ENCODE data around the gene DHRS1.
A peak's percentile ranks its signal among the peaks of the same experiment; 100 is the strongest.

DHRS1 gene

DNA sequence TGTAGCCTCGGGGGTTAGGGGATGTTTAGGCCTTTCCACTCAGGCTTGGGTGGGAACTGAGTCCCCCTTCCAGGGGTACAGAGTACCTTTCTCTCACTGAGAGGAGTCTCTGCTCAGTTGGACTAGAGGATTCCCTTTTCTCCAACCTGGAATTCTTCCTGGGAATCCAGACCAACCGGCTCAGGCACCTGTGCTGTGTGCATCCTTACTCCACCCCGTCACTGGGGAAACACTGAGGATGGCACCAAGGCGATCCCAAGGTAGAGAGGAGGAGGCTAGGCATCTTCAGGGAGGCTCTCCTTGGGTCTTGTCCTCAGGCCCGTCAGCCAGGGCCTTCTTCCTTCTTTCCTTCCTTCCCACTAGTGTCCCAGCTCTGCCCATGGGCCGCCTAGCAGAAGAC is 35.7 kb downstream of the DHRS1 start:
- Histone ChIP-seq H3K9ac (ENCODE audit: low read depth, low read length) (no peak overlapping the region), H3K4me1 (ENCODE audit: control insufficient read depth, insufficient read depth, low read length) (no peaks in the 10 kb centered on the region), H3K36me3 (ENCODE audit: control insufficient read depth, insufficient read depth, low read length) (peaks cover 18% of the 10 kb centered on the region), H3K27me3 (ENCODE audit: control insufficient read depth, insufficient read depth, low read length) (no peaks in the 10 kb centered on the region), H3K9me3 (ENCODE audit: control insufficient read depth, insufficient read depth, low read length) (no peaks in the 10 kb centered on the region), H3K4me3 (ENCODE audit: low read depth, low read length) (no peak overlapping the region)

DNA sequence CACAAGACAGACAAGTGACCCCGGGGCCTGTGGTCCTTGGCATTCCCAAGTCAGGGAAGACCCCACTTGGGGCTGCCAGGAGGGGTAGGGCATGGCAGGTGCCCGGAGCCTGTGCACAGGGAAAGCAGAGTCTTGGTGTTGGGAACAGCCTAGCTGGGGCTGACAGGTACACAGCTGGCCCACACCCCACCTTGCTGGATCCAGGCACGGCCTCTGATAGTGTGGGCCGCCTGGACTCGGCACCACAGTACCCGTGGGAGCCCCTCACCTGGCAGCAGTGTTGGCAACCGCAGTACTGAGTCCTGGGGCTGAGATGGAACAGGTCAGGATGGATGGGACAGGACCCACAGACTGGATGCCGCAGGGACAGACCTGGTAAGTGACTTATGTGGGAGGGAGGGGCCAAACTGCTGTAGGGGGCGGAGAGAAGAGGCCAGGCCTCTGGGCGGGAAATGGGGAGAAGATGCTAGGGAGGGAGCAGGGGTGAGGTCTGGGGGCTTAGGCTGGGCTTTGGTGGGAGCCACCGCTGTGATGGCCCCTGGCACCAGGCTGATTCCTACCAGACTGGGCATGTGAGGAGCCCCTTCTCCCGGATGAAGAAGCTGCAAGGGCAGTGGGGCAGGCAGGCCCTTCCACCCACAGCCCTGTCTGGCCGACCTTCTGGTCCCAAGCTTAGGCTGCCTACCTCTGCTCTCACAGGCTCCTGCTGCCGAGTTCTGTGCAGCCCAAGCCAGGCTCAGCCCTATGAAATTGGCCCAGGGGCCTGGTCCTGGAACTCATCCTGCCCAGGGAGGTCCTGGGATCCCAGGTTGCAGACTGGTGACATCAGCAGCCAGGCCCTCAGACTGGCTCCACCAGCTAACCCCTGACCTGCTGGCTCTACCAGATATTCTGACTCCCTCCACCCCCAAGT is 36.5 kb downstream of the DHRS1 start, which contains the start of gene TGM1:
TGM1 (minus strand) TSS at position 357 of the 913 bp plus-strand sequence. CDS start 825 bp downstream, outside the sequence.
- Histone ChIP-seq H3K4me1 (ENCODE audit: control insufficient read depth, insufficient read depth, low read length) (no peaks in the 10 kb centered on the region), H3K27me3 (ENCODE audit: control insufficient read depth, insufficient read depth, low read length) (no peaks in the 10 kb centered on the region), H3K36me3 (ENCODE audit: control insufficient read depth, insufficient read depth, low read length) (peaks cover 14% of the 10 kb centered on the region), H3K9me3 (ENCODE audit: control insufficient read depth, insufficient read depth, low read length) (no peaks in the 10 kb centered on the region), H3K9ac (ENCODE audit: low read depth, low read length) (no peak within 1 kb of the TSS), H3K4me3 (ENCODE audit: low read depth, low read length) (no peak within 1 kb of the TSS)

DNA sequence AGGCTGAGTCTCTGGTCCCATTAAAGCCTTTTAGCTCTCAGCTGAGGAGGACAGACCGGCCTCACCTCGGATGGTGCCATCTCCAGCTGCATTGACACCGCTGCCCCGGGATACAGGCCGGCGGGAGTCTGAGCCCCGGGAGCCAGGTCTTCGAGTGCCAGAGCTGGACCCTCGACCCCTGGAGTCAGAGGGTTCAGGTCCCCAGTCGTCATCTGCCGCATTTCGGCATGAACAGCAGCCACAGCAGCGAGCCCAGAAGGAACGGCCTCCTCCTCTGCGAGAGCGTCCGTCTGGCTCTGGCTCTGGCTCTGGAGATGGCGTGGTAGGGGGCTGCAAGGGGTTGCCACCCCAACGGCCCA is 37.6 kb downstream of the DHRS1 start:
- Histone ChIP-seq H3K4me1 (ENCODE audit: control insufficient read depth, insufficient read depth, low read length) (no peaks in the 10 kb centered on the region), H3K27me3 (ENCODE audit: control insufficient read depth, insufficient read depth, low read length) (no peaks in the 10 kb centered on the region), H3K4me3 (ENCODE audit: low read depth, low read length) (no peak overlapping the region), H3K36me3 (ENCODE audit: control insufficient read depth, insufficient read depth, low read length) (peaks cover 14% of the 10 kb centered on the region), H3K9me3 (ENCODE audit: control insufficient read depth, insufficient read depth, low read length) (no peaks in the 10 kb centered on the region), H3K9ac (ENCODE audit: low read depth, low read length) (no peak overlapping the region)

DNA sequence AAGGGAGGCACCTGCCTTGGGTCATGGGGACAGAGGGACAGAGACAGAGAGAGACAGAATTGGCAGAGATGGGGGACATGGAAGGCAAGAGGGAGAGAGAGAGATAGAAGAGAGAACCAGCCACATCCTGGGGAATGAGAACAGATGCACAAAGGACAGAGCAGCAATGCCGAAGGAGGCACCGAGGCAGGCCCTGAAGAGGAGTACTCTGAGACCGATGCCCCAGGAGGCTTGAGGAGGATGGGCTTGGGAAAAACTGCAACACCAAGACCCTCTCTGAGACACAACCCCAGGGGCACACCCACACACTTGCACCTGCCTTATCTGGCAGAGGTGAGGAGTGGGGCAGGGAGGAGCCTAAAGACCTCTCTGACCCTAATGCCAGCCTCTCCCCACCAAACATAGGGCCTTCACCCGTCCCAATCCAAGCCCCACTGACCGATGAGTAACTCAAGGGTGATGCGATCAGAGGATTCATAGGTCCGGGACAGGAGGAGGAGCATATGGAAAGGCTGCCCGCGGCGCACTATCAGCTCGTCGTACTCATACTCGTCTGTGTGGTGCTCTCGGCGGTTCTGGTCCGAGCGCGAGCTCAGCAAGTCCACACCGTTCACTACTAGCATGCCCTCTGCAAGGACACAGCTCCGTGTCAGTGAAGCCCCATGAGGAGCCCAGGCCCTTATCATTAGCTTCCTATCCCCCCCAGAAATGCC is 38.2 kb downstream of the DHRS1 start:
- Histone ChIP-seq H3K9ac (ENCODE audit: low read depth, low read length) (no peak overlapping the region), H3K27me3 (ENCODE audit: control insufficient read depth, insufficient read depth, low read length) (no peaks in the 10 kb centered on the region), H3K4me1 (ENCODE audit: control insufficient read depth, insufficient read depth, low read length) (no peaks in the 10 kb centered on the region), H3K9me3 (ENCODE audit: control insufficient read depth, insufficient read depth, low read length) (no peaks in the 10 kb centered on the region), H3K36me3 (ENCODE audit: control insufficient read depth, insufficient read depth, low read length) (peaks cover 8% of the 10 kb centered on the region), H3K4me3 (ENCODE audit: low read depth, low read length) (no peak overlapping the region)

DNA sequence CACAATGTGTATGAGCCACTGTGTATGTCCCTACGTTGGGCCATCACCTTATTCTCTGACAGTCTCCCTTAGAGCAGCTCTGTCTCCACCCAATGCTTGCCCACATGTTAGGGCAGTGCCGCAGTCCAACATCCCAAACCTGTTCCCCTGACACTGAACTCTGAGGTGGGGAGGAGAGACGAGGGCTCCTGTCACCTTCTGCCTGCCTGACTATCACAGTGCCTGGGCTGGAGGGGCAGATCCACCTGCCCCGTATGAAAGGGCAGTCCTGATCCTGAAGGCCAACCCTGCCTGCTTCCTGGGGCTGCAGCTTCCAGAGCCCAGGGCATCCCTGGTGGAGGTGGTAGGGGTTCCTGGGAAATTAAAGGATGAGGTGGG is 38.8 kb downstream of the DHRS1 start:
- Histone ChIP-seq H3K4me3 (ENCODE audit: low read depth, low read length) (no peak overlapping the region), H3K9ac (ENCODE audit: low read depth, low read length) (no peak overlapping the region), H3K27me3 (ENCODE audit: control insufficient read depth, insufficient read depth, low read length) (no peaks in the 10 kb centered on the region), H3K36me3 (ENCODE audit: control insufficient read depth, insufficient read depth, low read length) (peaks cover 5% of the 10 kb centered on the region), H3K4me1 (ENCODE audit: control insufficient read depth, insufficient read depth, low read length) (no peaks in the 10 kb centered on the region), H3K9me3 (ENCODE audit: control insufficient read depth, insufficient read depth, low read length) (no peaks in the 10 kb centered on the region)

DNA sequence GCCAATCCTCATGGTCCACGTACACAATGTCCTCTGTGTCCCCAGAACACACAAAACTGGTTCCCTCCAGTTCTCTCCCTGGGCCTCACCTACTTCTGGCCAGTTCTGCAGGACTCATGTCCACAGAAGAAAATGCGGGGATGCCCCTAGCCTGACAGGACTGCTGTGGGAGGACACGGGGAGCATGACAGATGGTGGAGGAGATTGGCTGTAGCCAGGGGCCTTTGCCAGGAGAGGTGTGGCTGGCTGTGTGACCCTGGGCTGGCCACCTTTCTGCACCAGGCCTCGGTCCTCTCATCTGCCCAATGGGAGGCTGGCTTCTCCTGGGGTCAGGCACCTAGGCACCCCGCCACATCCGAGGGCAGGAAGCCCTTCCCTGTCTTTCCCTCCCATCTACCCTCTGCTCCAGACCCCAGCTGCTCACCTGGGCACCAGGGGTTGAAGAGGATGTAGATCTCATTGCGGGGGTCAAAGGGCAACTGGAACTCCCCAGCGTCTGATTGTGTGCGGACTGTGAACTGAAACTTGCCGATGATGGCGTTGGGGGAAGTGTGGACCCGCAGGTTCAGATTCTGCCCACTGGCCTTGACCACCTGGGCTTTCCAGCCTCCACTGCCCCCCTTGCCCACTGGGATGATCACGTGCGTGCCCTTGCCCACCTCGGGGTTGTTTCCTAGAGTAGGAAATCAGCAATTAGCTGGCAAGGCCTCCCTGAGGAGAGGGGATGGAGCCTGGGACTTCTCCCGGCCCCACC is 39.4 kb downstream of the DHRS1 start:
- no peaks in the 10 kb centered on the region for H3K27me3 ChIP-seq (ENCODE audit: control insufficient read depth, insufficient read depth, low read length)
- H3K4me3 ChIP-seq (ENCODE audit: low read depth, low read length), result no peak overlapping the region
- no peaks in the 10 kb centered on the region for H3K4me1 ChIP-seq (ENCODE audit: control insufficient read depth, insufficient read depth, low read length)
- no peaks in the 10 kb centered on the region for H3K9me3 ChIP-seq (ENCODE audit: control insufficient read depth, insufficient read depth, low read length)
- H3K9ac ChIP-seq (ENCODE audit: low read depth, low read length), result no peak overlapping the region
- peaks cover 5% of the 10 kb centered on the region for H3K36me3 ChIP-seq (ENCODE audit: control insufficient read depth, insufficient read depth, low read length)

DNA sequence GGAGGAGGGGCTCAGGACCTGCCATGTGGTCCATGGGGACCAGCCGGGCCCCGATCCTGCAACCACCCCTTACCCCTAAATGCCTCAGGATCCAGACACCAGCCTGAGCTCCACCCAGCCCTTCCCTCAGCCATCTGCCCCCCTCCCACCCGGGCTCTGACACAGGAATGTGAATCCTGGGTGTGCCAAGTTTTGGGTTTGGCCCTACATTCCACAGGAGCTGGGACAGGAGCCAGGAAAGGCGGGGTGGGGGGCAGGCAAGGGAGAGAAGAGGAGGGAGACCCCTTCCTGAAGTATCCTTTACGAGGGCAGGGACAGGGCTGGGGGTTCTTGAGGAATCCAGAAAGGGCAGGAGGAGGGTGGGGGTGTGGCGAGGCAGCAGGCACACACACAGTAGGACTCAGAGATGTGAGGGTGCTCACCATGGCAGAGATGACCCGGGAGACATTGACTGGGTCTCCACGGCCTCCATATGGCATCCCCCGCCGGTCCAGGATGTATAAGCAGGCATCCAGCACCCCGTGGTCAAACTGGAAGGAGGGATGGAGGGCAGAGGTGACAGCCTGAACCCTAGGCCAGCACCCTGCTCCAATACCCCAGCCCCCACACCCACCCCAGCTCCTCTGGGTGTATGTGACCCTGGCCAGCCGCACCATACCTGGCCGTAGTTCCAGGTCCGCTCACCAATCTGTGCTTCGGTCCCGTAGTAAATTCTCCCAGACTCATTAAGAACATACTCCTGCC is 40.1 kb downstream of the DHRS1 start:
- H3K4me1 ChIP-seq (ENCODE audit: control insufficient read depth, insufficient read depth, low read length), result no peaks in the 10 kb centered on the region
- no peaks in the 10 kb centered on the region for H3K9me3 ChIP-seq (ENCODE audit: control insufficient read depth, insufficient read depth, low read length)
- no peak overlapping the region for H3K4me3 ChIP-seq (ENCODE audit: low read depth, low read length)
- H3K9ac ChIP-seq (ENCODE audit: low read depth, low read length), result peak overlapping the region; percentile 37
- no peaks in the 10 kb centered on the region for H3K36me3 ChIP-seq (ENCODE audit: control insufficient read depth, insufficient read depth, low read length)
- H3K27me3 ChIP-seq (ENCODE audit: control insufficient read depth, insufficient read depth, low read length), result no peaks in the 10 kb centered on the region

DNA sequence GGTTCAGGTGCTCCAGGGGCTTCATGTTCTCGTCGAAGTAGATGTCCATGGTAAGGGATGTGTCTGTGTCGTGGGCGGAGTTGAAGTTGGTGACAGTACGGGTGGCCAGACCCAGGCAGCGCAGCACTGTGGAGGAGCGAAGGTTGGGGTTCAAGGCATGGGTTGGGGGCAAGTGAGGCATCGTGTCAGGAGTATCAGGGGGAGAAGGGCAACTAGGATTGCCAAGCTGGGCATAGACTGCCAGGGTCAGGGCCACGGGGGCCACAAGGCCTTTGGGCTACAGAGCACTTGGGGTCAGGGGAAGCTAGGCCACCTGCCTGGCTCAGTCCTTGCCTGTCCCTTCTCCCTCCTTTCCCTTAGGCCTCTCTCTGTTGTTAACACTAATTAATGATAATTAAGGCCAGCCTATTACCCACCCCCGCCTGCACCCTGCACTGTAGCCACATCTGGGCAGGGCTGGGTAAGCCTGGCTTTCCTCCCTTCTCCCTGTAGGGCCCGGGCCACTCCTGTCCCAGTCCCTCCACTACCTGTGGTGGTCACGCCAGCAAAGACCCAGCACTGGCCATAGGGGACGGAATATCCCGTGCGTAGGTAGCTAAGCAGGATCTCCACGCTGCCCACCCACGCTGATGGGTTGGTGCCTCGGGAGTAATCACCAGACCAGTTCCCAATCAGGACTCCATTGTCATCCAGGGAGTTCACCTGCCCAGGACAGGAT is 40.9 kb downstream of the DHRS1 start:
- no peaks in the 10 kb centered on the region for H3K36me3 ChIP-seq (ENCODE audit: control insufficient read depth, insufficient read depth, low read length)
- no peaks in the 10 kb centered on the region for H3K27me3 ChIP-seq (ENCODE audit: control insufficient read depth, insufficient read depth, low read length)
- no peak overlapping the region for H3K9ac ChIP-seq (ENCODE audit: low read depth, low read length)

DNA sequence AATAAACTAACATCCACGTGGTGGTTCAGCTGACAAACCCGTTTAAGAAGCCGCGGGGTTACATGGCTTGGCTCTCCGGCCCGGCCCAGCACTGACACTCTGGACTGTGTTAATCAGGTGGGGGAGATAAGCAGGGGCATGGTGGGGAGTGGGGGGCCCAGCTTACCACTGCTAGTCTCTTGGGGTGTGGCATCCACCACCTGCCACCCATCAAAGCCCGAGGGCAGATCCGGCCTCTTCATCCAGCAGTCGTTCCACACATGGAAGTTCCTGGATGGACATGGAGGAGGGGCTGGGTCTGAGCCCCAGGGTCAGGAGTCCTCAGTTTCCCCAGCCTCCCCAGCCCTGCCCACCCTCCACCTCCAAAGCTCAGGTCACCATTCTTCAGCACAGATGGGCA is 41.5 kb downstream of the DHRS1 start:
- Histone ChIP-seq H3K4me1 (ENCODE audit: control insufficient read depth, insufficient read depth, low read length) (no peaks in the 10 kb centered on the region), H3K9ac (ENCODE audit: low read depth, low read length) (no peak overlapping the region)

More for the DNA sequence above, 40.9 kb downstream of the DHRS1 start:
- no peaks in the 10 kb centered on the region for H3K9me3 ChIP-seq (ENCODE audit: control insufficient read depth, insufficient read depth, low read length)
- H3K4me1 ChIP-seq (ENCODE audit: control insufficient read depth, insufficient read depth, low read length), result no peaks in the 10 kb centered on the region
- H3K4me3 ChIP-seq (ENCODE audit: low read depth, low read length), result no peak overlapping the region

DNA sequence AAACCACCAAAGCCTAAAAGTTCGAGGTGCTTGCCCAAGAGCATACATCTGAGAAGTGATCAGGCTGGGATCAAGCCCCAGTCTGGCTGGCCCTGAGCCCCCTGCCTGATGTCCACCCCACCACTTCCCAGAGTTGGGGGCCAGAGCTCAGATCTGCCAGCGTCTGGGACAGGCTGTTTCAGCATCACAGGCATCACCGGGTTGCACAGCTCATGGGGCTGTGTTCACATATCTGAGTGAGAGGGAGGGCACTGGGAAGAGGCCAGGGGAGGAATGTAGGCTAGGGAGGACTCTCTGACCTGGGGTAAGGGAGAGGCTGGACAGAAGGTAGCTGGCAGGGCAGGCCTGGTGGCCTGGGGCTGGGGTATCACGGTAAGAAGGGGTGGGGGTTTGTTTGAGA is 42.6 kb downstream of the DHRS1 start:
- Histone ChIP-seq H3K9ac (ENCODE audit: low read depth, low read length) (no peak overlapping the region), H3K9me3 (ENCODE audit: control insufficient read depth, insufficient read depth, low read length) (no peaks in the 10 kb centered on the region), H3K4me3 (ENCODE audit: low read depth, low read length) (no peak overlapping the region), H3K36me3 (ENCODE audit: control insufficient read depth, insufficient read depth, low read length) (peaks cover 3% of the 10 kb centered on the region), H3K4me1 (ENCODE audit: control insufficient read depth, insufficient read depth, low read length) (no peaks in the 10 kb centered on the region), H3K27me3 (ENCODE audit: control insufficient read depth, insufficient read depth, low read length) (no peaks in the 10 kb centered on the region)

More for the DNA sequence above, 41.5 kb downstream of the DHRS1 start:
- H3K4me3 ChIP-seq (ENCODE audit: low read depth, low read length), result no peak overlapping the region
- H3K9me3 ChIP-seq (ENCODE audit: control insufficient read depth, insufficient read depth, low read length), result no peaks in the 10 kb centered on the region
- no peaks in the 10 kb centered on the region for H3K27me3 ChIP-seq (ENCODE audit: control insufficient read depth, insufficient read depth, low read length)
- H3K36me3 ChIP-seq (ENCODE audit: control insufficient read depth, insufficient read depth, low read length), result no peaks in the 10 kb centered on the region
